ENCODE measurements around the gene ARTN.
A peak's percentile ranks its signal among the peaks of the same experiment; 100 is the strongest.

Gene ARTN

GRCh38 chr1:43970502-43970901 is 36.9 kb downstream of the ARTN start:
- TF ChIP-seq, protein P1, sequence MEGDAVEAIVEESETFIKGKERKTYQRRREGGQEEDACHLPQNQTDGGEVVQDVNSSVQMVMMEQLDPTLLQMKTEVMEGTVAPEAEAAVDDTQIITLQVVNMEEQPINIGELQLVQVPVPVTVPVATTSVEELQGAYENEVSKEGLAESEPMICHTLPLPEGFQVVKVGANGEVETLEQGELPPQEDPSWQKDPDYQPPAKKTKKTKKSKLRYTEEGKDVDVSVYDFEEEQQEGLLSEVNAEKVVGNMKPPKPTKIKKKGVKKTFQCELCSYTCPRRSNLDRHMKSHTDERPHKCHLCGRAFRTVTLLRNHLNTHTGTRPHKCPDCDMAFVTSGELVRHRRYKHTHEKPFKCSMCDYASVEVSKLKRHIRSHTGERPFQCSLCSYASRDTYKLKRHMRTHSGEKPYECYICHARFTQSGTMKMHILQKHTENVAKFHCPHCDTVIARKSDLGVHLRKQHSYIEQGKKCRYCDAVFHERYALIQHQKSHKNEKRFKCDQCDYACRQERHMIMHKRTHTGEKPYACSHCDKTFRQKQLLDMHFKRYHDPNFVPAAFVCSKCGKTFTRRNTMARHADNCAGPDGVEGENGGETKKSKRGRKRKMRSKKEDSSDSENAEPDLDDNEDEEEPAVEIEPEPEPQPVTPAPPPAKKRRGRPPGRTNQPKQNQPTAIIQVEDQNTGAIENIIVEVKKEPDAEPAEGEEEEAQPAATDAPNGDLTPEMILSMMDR (IDR thresholded peaks at IDR 0.05; ENCODE audit: control insufficient read depth, extremely low read depth, insufficient read depth) = no peak
- H3K4me3 ChIP-seq (ENCODE audit: low read depth, low read length) = peak overlapping the region; percentile 99
- no peak for DNase-seq (ENCODE audit: low read depth)

DNA sequence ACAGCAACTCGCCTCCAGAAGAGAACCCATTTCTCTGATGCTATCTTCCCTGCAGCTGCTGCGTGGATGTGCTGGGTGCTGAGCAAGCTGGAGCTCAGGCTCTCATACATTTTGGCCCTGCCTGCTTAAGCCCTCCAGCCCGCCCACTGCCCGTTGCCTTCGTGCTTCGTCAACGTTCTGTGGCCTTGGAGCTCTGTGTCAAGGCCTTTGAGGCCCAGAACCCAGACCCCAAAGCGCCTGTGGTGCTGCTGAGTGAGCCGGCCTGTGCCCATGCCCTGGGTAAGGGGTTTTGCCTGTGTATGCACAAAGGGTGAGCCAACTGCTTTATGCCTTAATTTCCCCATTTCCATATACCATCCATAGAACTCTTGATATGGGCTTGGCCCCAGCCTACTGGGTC is 37.3 kb downstream of the ARTN start:
- TF ChIP-seq, protein P1 (IDR thresholded peaks at IDR 0.05; ENCODE audit: control insufficient read depth, extremely low read depth, insufficient read depth) = no peak
- DNase-seq (ENCODE audit: low read depth) = no peak
- H3K4me3 ChIP-seq (ENCODE audit: low read depth, low read length) = peak overlapping the region; percentile 99

GRCh38 chr1:43971336-43971980 is 37.9 kb downstream of the ARTN start:
- TF ChIP-seq, protein P1 (IDR thresholded peaks at IDR 0.05; ENCODE audit: control insufficient read depth, extremely low read depth, insufficient read depth) = no peak
- no peak for DNase-seq (ENCODE audit: low read depth)
- no peak overlapping the region for H3K4me3 ChIP-seq (ENCODE audit: low read depth, low read length)

DNA sequence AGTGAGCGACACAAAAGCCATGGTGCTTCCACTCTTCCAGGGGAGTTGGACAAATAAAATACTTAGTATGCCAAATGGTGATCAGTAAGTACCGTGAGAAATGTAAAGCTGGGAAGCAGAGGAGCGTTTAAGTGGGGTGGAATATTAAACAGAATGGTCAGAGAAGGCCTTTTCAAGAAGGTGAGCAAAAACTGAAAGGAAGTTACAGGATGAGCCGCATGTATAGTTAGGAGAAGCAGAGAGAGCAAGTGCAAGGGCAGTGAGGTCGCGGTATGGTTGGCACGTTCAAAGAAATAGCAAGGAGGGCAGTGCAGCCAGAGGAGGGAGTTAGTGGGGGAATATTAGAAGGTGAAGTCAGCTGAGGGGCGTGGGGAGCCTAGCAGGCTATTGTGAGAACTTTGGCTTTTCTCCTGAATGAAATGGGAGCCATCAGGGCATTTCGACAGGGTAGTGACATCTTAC is 40.4 kb downstream of the ARTN start:
- TF ChIP-seq, protein P1 (IDR thresholded peaks at IDR 0.05; ENCODE audit: control insufficient read depth, extremely low read depth, insufficient read depth) = no peak
- DNase-seq (ENCODE audit: low read depth) = no peak
- H3K4me3 ChIP-seq (ENCODE audit: low read depth, low read length) = peak overlapping the region; percentile 98

- TF ChIP-seq, protein P1 (IDR thresholded peaks at IDR 0.05; ENCODE audit: control insufficient read depth, extremely low read depth, insufficient read depth) = peak; percentile 22; the same call in 1 of the 2 replicates
- peak; percentile 75 for DNase-seq (ENCODE audit: low read depth)
- H3K4me3 ChIP-seq (ENCODE audit: low read depth, low read length) = peak within 1 kb of the TSS; percentile 98
Observed at GRCh38 chr1:43974443-43975248, 41.0 kb downstream of the ARTN start, which contains the start of gene ATP6V0B. TSS of gene ATP6V0B (plus strand) at chr1:43974960. CDS start at chr1:43975041, 81 bp downstream.

- TF ChIP-seq, protein P1 (IDR thresholded peaks at IDR 0.05; ENCODE audit: control insufficient read depth, extremely low read depth, insufficient read depth) = no peak
- peak overlapping the region; percentile 98 for H3K4me3 ChIP-seq (ENCODE audit: low read depth, low read length)
- peak; percentile 27 for DNase-seq (ENCODE audit: low read depth)
Observed at GRCh38 chr1:43975249-43975961, 41.8 kb downstream of the ARTN start.
